ENCODE data around the gene ZBTB7C.

DNA sequence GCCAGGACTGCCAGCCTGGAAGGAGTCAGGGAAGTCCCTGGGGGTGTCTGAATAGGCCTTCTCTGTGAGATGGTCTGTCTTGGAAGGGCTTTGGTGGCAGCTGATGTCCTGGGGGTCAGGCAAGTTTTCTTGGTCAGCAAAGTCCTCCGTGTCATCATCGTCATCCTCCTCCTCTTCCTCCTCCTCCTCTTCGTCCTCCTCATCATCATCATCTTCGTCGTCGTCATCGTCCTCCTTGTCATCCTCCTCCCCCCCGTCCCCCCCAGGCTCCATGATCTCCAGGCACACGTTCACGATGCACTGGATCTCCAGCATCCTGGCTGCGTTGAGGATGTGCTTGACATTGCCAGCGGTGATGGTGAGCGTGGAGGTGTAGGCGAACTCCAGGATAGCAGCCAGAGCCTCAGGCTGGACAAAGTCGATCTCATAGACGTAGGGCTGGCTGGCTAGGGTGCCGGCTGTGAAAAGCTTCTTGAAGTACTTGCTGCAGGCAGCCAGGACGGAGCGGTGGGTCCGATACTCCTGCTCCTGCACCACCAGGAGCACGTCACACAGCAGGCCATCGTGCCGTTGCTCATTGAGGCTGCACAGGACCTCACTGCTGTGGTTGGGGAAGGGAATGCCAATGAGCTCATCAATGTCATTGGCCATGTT lies 368.6 kb downstream of the ZBTB7C start:
- no peak for TF ChIP-seq HDGF (IDR thresholded peaks at IDR 0.05; ENCODE audit: borderline replicate concordance)
- no peak for TF ChIP-seq BHLHE40 (IDR thresholded peaks at IDR 0.05; ENCODE audit: borderline replicate concordance)
- no peak for TF ChIP-seq NFRKB (IDR thresholded peaks at IDR 0.05)
- TF ChIP-seq FOXA1 (IDR thresholded peaks at IDR 0.05), result no peak
- TF ChIP-seq FOXM1 (IDR thresholded peaks at IDR 0.05; ENCODE audit: borderline replicate concordance), result no peak
- no peak for TF ChIP-seq SP1 (IDR thresholded peaks at IDR 0.05)
- TF ChIP-seq FOXK2 (IDR thresholded peaks at IDR 0.05), result no peak
- no peak for TF ChIP-seq TARDBP (IDR thresholded peaks at IDR 0.05)
- TF ChIP-seq LEF1 (IDR thresholded peaks at IDR 0.05; ENCODE audit: borderline replicate concordance), result no peak
- TF ChIP-seq ELF4 (IDR thresholded peaks at IDR 0.05), result no peak
- no peak for TF ChIP-seq SUZ12 (IDR thresholded peaks at IDR 0.05)
- TF ChIP-seq, protein P1, sequence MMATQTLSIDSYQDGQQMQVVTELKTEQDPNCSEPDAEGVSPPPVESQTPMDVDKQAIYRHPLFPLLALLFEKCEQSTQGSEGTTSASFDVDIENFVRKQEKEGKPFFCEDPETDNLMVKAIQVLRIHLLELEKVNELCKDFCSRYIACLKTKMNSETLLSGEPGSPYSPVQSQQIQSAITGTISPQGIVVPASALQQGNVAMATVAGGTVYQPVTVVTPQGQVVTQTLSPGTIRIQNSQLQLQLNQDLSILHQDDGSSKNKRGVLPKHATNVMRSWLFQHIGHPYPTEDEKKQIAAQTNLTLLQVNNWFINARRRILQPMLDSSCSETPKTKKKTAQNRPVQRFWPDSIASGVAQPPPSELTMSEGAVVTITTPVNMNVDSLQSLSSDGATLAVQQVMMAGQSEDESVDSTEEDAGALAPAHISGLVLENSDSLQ (IDR thresholded peaks at IDR 0.05), result no peak
- no peak for TF ChIP-seq ARNT (IDR thresholded peaks at IDR 0.05)
- TF ChIP-seq L3MBTL2 (conservative IDR thresholded peaks at IDR 0.05), result no peak
